Small intestine (tissue), 16 donors: ENCODE measurements around the gene STOX1. TPM values are rescaled to one million over a fixed set of nuclear protein-coding genes. Genes with fewer than 3 reads are reported as not detected.

Experiments used
- DNase-seq, 2 donors: peaks; one replicate each; pipeline versions ENCODE4 v3.0.0 to v3.0.0-alpha.2; 2013
- FAIRE-seq: peaks from 2 replicates; lab custom pipeline; 2012; peaks lifted over from hg19 to GRCh38; lab: Jason Lieb, UNC
- H3K27ac ChIP-seq, 3 donors: one replicate each; pipeline ENCODE4 v1.5.1; 2013; ENCODE audit warnings: low read length in 2 of 3, mild to moderate bottlenecking in 2 of 3, control low read depth in 1 of 3, inconsistent platforms in 1 of 3, low read depth in 1 of 3, moderate library complexity in 1 of 3
- H3K27me3 ChIP-seq, 3 donors: one replicate each; pipeline ENCODE4 v1.6.1; 2013; ENCODE audit warnings: low read length in 3 of 3, inconsistent platforms in 1 of 3; ENCODE audit not compliant: control insufficient read depth in 3 of 3, insufficient read depth in 3 of 3
- H3K36me3 ChIP-seq, 3 donors: one replicate each; pipeline ENCODE4 v1.6.1; 2013; ENCODE audit warnings: low read length in 3 of 3, inconsistent platforms in 1 of 3, low read depth in 1 of 3, mild to moderate bottlenecking in 1 of 3, moderate library complexity in 1 of 3; ENCODE audit not compliant: control insufficient read depth in 3 of 3, insufficient read depth in 2 of 3
- H3K4me1 ChIP-seq, 3 donors: one replicate each; pipeline ENCODE4 v1.6.1; 2013; ENCODE audit warnings: low read length in 2 of 3, inconsistent platforms in 1 of 3, low read depth in 1 of 3, mild to moderate bottlenecking in 1 of 3, moderate library complexity in 1 of 3; ENCODE audit not compliant: control insufficient read depth in 3 of 3, insufficient read depth in 2 of 3
- H3K4me3 ChIP-seq, 3 donors: one replicate each; pipeline ENCODE4 v1.5.1; 2013; ENCODE audit warnings: low read length in 3 of 3, control low read depth in 1 of 3, inconsistent platforms in 1 of 3, low read depth in 1 of 3, mild to moderate bottlenecking in 1 of 3, moderate library complexity in 1 of 3
- H3K9me3 ChIP-seq, 2 donors: one replicate each; pipeline ENCODE4 v1.6.1; 2013; ENCODE audit warnings: low read depth in 1 of 2, low read length in 1 of 2; ENCODE audit not compliant: control insufficient read depth in 2 of 2, insufficient read depth in 1 of 2
- WGBS, 3 donors: extraction: QIAGEN DNeasy Blood & Tissue Kit; methylation state at CpG; one replicate each; pipeline ENCODE4 v1.1.7; 2013; 5-methylcytosine and 5-hydroxymethylcytosine counted together
- long read RNA-seq, 10 donors: transcript quantifications; one replicate each; lab custom pipeline, GENCODE V29; 2026
- polyA plus RNA-seq, 4 donors: library from polyadenylated mRNA; stranded (reverse) in 3 of 4; unstranded in 1 of 4; fragments of 200-250 nt in 3 of 4; fragments of 120-200 nt in 1 of 4; gene quantifications; one replicate each; pipeline versions ENCODE4 v1.2.1 to v1.2.3, GENCODE V29; 2013
- donor health status: healthy with polysubstance abuse.
- donor health status: control.
- donor health status: control.
- donor health status: Bipolar disorder and iron deficiency.
- donor health status: healthy.

The STOX1 gene, protein sequence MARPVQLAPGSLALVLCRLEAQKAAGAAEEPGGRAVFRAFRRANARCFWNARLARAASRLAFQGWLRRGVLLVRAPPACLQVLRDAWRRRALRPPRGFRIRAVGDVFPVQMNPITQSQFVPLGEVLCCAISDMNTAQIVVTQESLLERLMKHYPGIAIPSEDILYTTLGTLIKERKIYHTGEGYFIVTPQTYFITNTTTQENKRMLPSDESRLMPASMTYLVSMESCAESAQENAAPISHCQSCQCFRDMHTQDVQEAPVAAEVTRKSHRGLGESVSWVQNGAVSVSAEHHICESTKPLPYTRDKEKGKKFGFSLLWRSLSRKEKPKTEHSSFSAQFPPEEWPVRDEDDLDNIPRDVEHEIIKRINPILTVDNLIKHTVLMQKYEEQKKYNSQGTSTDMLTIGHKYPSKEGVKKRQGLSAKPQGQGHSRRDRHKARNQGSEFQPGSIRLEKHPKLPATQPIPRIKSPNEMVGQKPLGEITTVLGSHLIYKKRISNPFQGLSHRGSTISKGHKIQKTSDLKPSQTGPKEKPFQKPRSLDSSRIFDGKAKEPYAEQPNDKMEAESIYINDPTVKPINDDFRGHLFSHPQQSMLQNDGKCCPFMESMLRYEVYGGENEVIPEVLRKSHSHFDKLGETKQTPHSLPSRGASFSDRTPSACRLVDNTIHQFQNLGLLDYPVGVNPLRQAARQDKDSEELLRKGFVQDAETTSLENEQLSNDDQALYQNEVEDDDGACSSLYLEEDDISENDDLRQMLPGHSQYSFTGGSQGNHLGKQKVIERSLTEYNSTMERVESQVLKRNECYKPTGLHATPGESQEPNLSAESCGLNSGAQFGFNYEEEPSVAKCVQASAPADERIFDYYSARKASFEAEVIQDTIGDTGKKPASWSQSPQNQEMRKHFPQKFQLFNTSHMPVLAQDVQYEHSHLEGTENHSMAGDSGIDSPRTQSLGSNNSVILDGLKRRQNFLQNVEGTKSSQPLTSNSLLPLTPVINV
- 1 to 10 TPM in 2 of 4 donors, under 1 TPM in 1, not detected in 1; 0.81 to 8.7 (median 2.5) TPM for polyA plus RNA-seq
- long read RNA-seq, donor 1, partial matches to known transcripts, result 0 of 1 reads
- long read RNA-seq, donor 1, other reads (novel, unspliced or antisense), result 0 of 1 reads
- long read RNA-seq, donor 2, partial matches to known transcripts, result 0 of 1 reads
- long read RNA-seq, donor 2, other reads (novel, unspliced or antisense), result 0 of 1 reads
- long read RNA-seq, donor 3, result 0 reads
- long read RNA-seq, donor 4, result 0 reads
- long read RNA-seq, donor 5, result 0 reads
- long read RNA-seq, donor 6, result 0 reads
- long read RNA-seq, donor 7, result 0 reads
- long read RNA-seq, donor 8, result 0 reads
- long read RNA-seq, donor 9, result 0 reads
- long read RNA-seq, donor 10, result 0 reads

DNA sequence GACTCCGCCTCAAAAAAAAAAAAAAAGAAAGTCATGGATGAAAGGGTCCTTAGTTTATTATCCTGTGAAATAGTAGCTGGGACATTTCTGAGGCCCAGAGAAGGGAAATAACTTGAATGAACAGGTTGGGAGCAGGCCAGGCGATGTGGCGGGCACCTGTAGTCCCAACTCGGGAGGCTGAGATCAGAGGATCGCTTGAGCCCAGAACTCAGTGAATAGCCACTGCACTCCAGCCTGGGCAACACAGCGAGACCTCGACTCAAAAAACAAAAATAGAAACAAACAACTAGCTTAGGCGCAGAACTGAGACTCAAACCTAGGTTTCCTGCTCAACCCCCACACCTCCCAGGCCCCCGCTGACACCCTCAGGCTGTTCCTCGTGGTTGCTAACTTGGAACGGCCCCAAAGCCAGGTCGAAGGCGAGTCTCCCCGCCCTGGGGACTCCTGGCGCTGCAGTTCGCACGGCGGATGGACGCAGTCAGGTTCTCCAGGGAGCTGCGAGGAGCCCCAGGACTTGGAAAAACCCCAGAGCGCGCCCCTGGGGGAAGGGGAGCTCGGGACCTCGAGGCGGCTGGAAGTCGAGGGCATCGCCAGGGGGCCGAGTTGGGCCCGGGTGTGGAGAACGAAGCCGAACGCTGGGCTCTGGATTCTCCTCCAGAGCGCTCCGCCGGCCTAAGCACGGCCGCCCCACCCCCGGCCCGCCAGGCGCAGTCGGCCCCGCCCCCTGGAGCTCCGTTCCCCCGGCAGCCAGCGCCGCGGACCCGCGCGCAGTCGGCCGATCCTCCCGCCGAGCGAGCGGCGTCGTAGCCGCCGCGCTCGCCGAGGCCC is at the start of gene STOX1:
Gene STOX1 (plus strand): TSS at position 768 of the 828 bp plus-strand sequence. CDS start 93 bp downstream, outside the sequence.
- FAIRE-seq, result no peak
- Histone ChIP-seq H3K4me3 (peak within 1 kb of the TSS in 2 of 3 donors; percentile 46 to 69), H3K9me3 (no peaks in the 10 kb centered on the region), H3K27me3 (no peaks in the 10 kb centered on the region), H3K27ac (peak within 1 kb of the TSS in 1 of 3 donors; percentile 65), H3K36me3 (no peaks in the 10 kb centered on the region), H3K4me1 (peaks cover 0 to 5% (median 0%) of the 10 kb centered on the region in 3 donors)
- DNase-seq, result peak; percentile 58 to 91
- 3 to 4% (median 3%) methylated on average over 52 to 63 of the region's 63 CpGs for WGBS, 3 donors

DNA sequence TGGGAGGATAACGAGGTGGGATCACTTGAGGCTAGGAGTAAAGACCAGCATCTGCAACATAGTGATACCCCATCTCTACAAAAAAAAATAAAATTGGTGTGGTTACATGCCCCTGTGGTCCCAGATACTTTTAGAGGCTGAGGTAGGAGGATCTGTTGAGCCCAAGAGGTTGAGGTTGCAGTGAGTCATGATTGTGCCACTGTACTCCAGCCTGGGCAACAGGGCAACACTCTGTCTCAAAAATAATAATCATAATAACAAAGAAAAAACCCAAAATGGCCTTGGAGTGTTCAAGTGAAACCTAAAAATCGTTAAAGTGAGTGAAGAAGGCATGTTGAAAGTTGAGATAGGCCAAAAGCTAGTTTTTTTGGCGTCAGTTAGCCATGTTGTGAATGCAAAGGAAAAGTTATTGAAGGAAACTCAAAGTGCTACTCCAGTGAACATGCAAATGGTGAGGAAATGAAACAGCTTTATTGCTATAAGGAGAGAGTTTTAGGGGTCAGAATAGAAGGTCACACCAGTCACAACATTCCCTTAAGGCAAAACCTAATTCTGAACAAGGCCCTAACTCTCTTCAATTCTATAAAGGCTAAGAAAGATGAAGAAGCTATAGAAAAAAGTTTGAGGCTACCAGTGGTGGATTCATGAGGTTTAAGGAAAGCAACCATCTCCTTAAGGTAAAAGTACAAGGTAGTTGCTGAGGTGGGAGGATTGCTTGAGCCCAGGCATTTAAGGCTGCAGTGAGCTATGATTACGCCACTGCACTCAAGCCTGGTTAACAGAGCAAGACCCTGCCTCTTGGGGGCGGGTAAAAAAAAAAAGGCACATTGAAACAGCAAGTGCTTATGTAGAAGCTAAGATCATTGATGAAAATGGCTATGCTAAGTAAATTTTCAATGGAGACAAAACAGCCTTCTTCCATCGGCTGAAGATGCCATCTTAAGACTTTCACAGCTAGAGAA is 45.4 kb upstream of the STOX1 start:
- H3K27ac ChIP-seq, result no peak overlapping the region
- no peaks in the 10 kb centered on the region for H3K27me3 ChIP-seq
- no peaks in the 10 kb centered on the region for H3K9me3 ChIP-seq
- FAIRE-seq (no peak), DNase-seq (no peak)
- H3K4me3 ChIP-seq, result no peak overlapping the region
- 90 to 96% (median 90%) methylated on average over 6 of the region's 6 CpGs for WGBS, 3 donors
- H3K36me3 ChIP-seq, result peaks cover 6 to 59% (median 10%) of the 10 kb centered on the region in 3 donors
- H3K4me1 ChIP-seq, result no peaks in the 10 kb centered on the region

DNA sequence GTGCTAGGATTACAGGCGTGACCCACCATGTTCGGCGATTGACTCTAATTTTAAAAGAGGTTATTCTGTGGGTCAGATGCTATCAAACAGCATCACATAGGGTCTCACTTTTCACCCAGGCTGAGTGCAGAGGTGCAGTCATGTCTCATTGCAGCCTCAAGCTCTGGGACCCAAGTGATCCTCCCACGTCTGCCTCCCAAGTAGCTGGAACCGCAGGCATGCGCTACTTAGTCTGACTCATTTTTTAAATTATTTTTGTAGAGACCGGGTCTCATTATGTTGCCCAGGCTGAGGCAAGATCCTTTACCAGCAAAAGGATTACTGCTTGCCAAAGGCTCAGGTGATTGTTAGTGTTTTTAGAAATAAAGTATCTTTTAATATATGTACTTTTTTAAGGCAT is 42.9 kb upstream of the STOX1 start:
- no peak overlapping the region for H3K27ac ChIP-seq
- DNase-seq (no peak), FAIRE-seq (no peak)
- no peak overlapping the region for H3K4me3 ChIP-seq
- H3K36me3 ChIP-seq, result peaks cover 2 to 58% (median 14%) of the 10 kb centered on the region in 3 donors
- WGBS, 3 donors, result 94 to 96% (median 95%) methylated on average over 7 of the region's 7 CpGs
- no peaks in the 10 kb centered on the region for H3K4me1 ChIP-seq
- no peaks in the 10 kb centered on the region for H3K27me3 ChIP-seq
- H3K9me3 ChIP-seq, result no peaks in the 10 kb centered on the region

DNA sequence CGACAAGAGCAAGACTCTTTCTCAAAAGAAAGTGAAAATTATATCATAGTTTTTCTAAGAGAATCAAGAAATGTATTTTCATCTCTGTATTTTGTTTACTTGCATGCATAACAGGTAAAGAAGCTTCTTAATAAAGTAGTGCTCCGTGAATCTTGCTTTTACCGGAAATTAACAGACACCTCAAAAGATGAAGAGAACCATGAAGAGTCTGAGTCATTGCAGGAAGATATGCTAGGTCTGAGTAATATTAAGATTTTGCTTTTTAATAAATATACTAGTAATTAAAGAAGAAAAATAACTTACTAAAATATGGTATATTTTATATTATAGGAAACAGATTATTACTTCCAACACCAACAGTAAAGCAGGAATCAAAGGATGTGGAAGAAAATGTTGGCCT is 39.5 kb upstream of the STOX1 start:
- no peak overlapping the region for H3K27ac ChIP-seq
- H3K4me3 ChIP-seq, result no peak overlapping the region
- H3K27me3 ChIP-seq, result no peaks in the 10 kb centered on the region
- WGBS, 3 donors, result 75 to 87% (median 84%) methylated on average over 3 of the region's 3 CpGs
- DNase-seq, result no peak
- H3K9me3 ChIP-seq, result no peaks in the 10 kb centered on the region
- FAIRE-seq, result no peak
- peaks cover 4 to 63% (median 12%) of the 10 kb centered on the region in 3 donors for H3K36me3 ChIP-seq
- no peaks in the 10 kb centered on the region for H3K4me1 ChIP-seq

DNA sequence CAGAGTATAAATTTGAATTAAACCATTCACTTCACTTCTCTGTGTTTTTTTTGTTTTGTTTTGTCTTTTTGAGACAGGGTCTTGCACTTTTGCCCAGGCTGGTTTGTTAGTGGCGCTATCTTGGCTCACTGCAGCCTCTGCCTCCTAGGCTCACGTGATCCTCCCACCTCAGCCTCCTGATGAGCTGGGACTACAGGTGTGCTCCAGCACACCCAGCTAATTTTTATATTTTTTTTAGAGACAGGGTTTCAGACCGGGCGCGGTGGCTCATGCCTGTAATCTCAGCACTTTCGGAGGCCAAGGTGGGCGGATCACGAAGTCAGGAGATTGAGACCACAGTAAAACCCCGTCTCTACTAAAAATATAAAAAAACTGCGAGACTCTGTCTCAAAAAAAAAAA is 36.9 kb upstream of the STOX1 start:
- Histone ChIP-seq H3K27me3 (no peaks in the 10 kb centered on the region), H3K4me1 (no peaks in the 10 kb centered on the region), H3K27ac (no peak overlapping the region), H3K9me3 (no peaks in the 10 kb centered on the region), H3K4me3 (no peak overlapping the region), H3K36me3 (peaks cover 4 to 57% (median 12%) of the 10 kb centered on the region in 3 donors)
- no peak for FAIRE-seq
- no peak for DNase-seq
- 89 to 95% (median 93%) methylated on average over 10 of the region's 10 CpGs for WGBS, 3 donors

DNA sequence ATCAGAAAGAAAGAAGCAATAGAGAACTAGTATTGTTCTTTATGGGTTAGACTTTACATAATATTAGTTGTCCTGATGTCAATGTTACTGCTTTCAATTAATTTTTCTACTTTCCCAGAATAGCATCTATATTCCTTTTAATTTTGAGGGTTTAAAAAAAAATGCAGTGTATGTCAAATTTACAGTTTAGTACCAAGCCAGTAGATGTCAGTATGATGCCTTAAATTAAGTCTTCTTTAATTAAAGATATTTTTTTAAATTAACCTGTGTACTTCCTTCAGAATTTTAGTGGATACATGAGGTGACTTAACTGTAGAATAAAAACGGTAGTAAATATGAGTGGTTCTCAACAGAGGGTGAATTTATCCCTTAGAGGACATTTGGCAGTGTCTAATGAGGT is 35.2 kb upstream of the STOX1 start:
- 40 to 74% (median 47%) methylated on average over 1 of the region's 1 CpG for WGBS, 3 donors
- Histone ChIP-seq H3K36me3 (peaks cover 6 to 60% (median 12%) of the 10 kb centered on the region in 3 donors), H3K9me3 (no peaks in the 10 kb centered on the region), H3K4me3 (no peak overlapping the region), H3K27me3 (no peaks in the 10 kb centered on the region), H3K27ac (no peak overlapping the region), H3K4me1 (no peaks in the 10 kb centered on the region)
- FAIRE-seq (no peak), DNase-seq (no peak)
